GM23338 (cell line): Measurements from ENCODE around the gene PINK1. TPM values are rescaled to one million over a fixed set of nuclear protein-coding genes. Genes with fewer than 3 reads are reported as not detected.
A peak's percentile ranks its signal among the peaks of the same experiment; 100 is the strongest.

ENCODE experiments used
- ATAC-seq: fragments of 200-7000 bp; cut with Tn5 transposase; 3 replicates; pipeline ENCODE4 v1.9.1; 2020
- DNase-seq: peaks from one replicate; pipeline ENCODE4 v3.0.0-alpha.2; 2015; ENCODE audit warnings: low spot score
- H2AFZ ChIP-seq: fragments of 200-600 bp; sonication (generic); 2 replicates; pipeline ENCODE4 v1.8.0; 2016; ENCODE audit warnings: antibody characterized with exemption, mild to moderate bottlenecking, moderate library complexity
- H3F3A ChIP-seq: fragments of 200-600 bp; sonication (generic); replicated peaks from 2 replicates; pipeline ENCODE4 v1.8.0; 2017; ENCODE audit warnings: antibody characterized with exemption, mixed run types, low read depth
- H3K27ac ChIP-seq: fragments of 200-600 bp; sonication (generic); 2 replicates; pipeline ENCODE4 v1.6.1; 2016; ENCODE audit warnings: low read depth
- H3K27me3 ChIP-seq: fragments of 200-600 bp; sonication (generic); 2 replicates; pipeline ENCODE4 v1.8.0; 2016; ENCODE audit warnings: mild to moderate bottlenecking, mixed run types, moderate library complexity; ENCODE audit not compliant: insufficient read depth
- H3K36me3 ChIP-seq: fragments of 200-600 bp; sonication (generic); 2 replicates; pipeline ENCODE4 v1.8.0; 2016; ENCODE audit warnings: mild to moderate bottlenecking; ENCODE audit not compliant: insufficient read depth
- H3K4me1 ChIP-seq: fragments of 200-600 bp; sonication (generic); 2 replicates; pipeline ENCODE4 v1.8.0; 2016; ENCODE audit warnings: mild to moderate bottlenecking, moderate library complexity; ENCODE audit not compliant: insufficient read depth
- H3K4me2 ChIP-seq: fragments of 200-600 bp; sonication (generic); 2 replicates; pipeline ENCODE4 v1.7.1; 2017; ENCODE audit warnings: mixed run types
- H3K4me3 ChIP-seq: fragments of 200-600 bp; sonication (generic); 2 replicates; pipeline ENCODE4 v1.6.1; 2016; ENCODE audit warnings: mixed run types
- H3K79me2 ChIP-seq: fragments of 200-600 bp; sonication (generic); replicated peaks from 2 replicates; pipeline ENCODE4 v1.8.0; 2017; ENCODE audit warnings: mild to moderate bottlenecking; ENCODE audit not compliant: insufficient read depth
- H3K9me2 ChIP-seq: fragments of 200-600 bp; sonication (generic); 2 replicates; pipeline ENCODE4 v1.8.0; 2017; ENCODE audit not compliant: insufficient read depth
- H4K20me1 ChIP-seq: fragments of 200-600 bp; sonication (generic); replicated peaks from 2 replicates; pipeline ENCODE4 v1.8.0; 2017; ENCODE audit warnings: mild to moderate bottlenecking; ENCODE audit not compliant: insufficient read depth
- H3K27ac Mint-ChIP-seq: 2 replicates; pipeline ENCODE4 v1.8.0; 2020; ENCODE audit warnings: inconsistent platforms, mild to moderate bottlenecking, moderate library complexity, mixed read lengths
- H3K27me3 Mint-ChIP-seq: 3 replicates; pipeline ENCODE4 v1.8.0; 2022; ENCODE audit warnings: low read depth, mild to moderate bottlenecking, moderate library complexity, mixed read lengths, inconsistent platforms; ENCODE audit not compliant: insufficient read depth, poor library complexity
- H3K36me3 Mint-ChIP-seq: 3 replicates; pipeline ENCODE4 v1.8.0; 2021; ENCODE audit warnings: low read depth, mild to moderate bottlenecking, inconsistent platforms, moderate library complexity, mixed read lengths
- H3K4me1 Mint-ChIP-seq: 3 replicates; pipeline ENCODE4 v1.8.0; 2020; ENCODE audit warnings: mild to moderate bottlenecking, inconsistent platforms, mixed read lengths
- H3K4me3 Mint-ChIP-seq: 3 replicates; pipeline ENCODE4 v1.8.0; 2021; ENCODE audit warnings: moderate library complexity, mild to moderate bottlenecking, inconsistent platforms, mixed read lengths
- H3K9me3 Mint-ChIP-seq: 3 replicates; pipeline ENCODE4 v1.8.0; 2020; ENCODE audit warnings: moderate library complexity, mild to moderate bottlenecking, inconsistent platforms, mixed read lengths
- CREB1 ChIP-seq: fragments of 250-450 bp; sonication (Bioruptor Pico); IDR thresholded peaks from 2 replicates; pipeline ENCODE4 v1.5.0; 2020; ENCODE audit warnings: low read depth, mild to moderate bottlenecking, moderate library complexity
- EZH2phosphoT487 ChIP-seq: fragments of 200-600 bp; sonication (generic); IDR thresholded peaks from one replicate; pipeline ENCODE4 v1.8.1; 2018; ENCODE audit warnings: antibody characterized with exemption; ENCODE audit not compliant: unreplicated experiment
- JUNB ChIP-seq: IDR thresholded peaks from one replicate; pipeline ENCODE4 v1.6.1; 2016; ENCODE audit warnings: antibody characterized with exemption; ENCODE audit not compliant: unreplicated experiment
- NANOG ChIP-seq: IDR thresholded peaks from 2 replicates; pipeline ENCODE4 v1.6.1; 2016; ENCODE audit warnings: antibody characterized with exemption, borderline replicate concordance
- polyA plus RNA-seq: library from polyadenylated mRNA; unstranded; fragments of >200 nt; fragmentation: Nextera tagmentation; extraction: Ambion mirVana; gene quantifications from 2 replicates; pipeline ENCODE4 v1.2.1, GENCODE V29; 2016
- total RNA-seq: library from RNA; depleted of rRNA; stranded (reverse); fragments of >200 nt; shearing (Covaris generic); gene quantifications from 2 replicates; pipeline ENCODE4 v1.2.3, GENCODE V29; 2014
- TF ChIP-seq, protein P1 (sequence below): IDR thresholded peaks from 2 replicates; pipeline ENCODE4 v1.6.1; 2016; ENCODE audit warnings: antibody characterized with exemption
- TF ChIP-seq, protein P2 (sequence below): IDR thresholded peaks from one replicate; pipeline ENCODE4 v1.6.1; 2018; ENCODE audit warnings: antibody characterized with exemption; ENCODE audit not compliant: unreplicated experiment
- TF ChIP-seq, protein P3 (sequence below): fragments of 250-450 bp; sonication (Bioruptor Pico); IDR thresholded peaks from 2 replicates; pipeline ENCODE4 v1.5.0; 2020; ENCODE audit warnings: mild to moderate bottlenecking, moderate library complexity

Gene PINK1
- total and polyA plus RNA-seq, 2 experiments from 2014 or later, result 20.8 to 42.7 TPM

- ATAC-seq (no peak), DNase-seq (no peak)
- no peak overlapping the region for H3K27ac Mint-ChIP-seq
- no peak overlapping the region for H3K4me3 Mint-ChIP-seq
- H3K27me3 Mint-ChIP-seq, result peaks cover 4% of the 10 kb centered on the region
- TF ChIP-seq, protein P1, sequence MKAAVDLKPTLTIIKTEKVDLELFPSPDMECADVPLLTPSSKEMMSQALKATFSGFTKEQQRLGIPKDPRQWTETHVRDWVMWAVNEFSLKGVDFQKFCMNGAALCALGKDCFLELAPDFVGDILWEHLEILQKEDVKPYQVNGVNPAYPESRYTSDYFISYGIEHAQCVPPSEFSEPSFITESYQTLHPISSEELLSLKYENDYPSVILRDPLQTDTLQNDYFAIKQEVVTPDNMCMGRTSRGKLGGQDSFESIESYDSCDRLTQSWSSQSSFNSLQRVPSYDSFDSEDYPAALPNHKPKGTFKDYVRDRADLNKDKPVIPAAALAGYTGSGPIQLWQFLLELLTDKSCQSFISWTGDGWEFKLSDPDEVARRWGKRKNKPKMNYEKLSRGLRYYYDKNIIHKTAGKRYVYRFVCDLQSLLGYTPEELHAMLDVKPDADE, result no peak
- TF ChIP-seq NANOG (no peak), CREB1 (CRISPR knock-in tag) (no peak), JUNB (no peak), EZH2phosphoT487 (no peak)
- TF ChIP-seq, protein P2, sequence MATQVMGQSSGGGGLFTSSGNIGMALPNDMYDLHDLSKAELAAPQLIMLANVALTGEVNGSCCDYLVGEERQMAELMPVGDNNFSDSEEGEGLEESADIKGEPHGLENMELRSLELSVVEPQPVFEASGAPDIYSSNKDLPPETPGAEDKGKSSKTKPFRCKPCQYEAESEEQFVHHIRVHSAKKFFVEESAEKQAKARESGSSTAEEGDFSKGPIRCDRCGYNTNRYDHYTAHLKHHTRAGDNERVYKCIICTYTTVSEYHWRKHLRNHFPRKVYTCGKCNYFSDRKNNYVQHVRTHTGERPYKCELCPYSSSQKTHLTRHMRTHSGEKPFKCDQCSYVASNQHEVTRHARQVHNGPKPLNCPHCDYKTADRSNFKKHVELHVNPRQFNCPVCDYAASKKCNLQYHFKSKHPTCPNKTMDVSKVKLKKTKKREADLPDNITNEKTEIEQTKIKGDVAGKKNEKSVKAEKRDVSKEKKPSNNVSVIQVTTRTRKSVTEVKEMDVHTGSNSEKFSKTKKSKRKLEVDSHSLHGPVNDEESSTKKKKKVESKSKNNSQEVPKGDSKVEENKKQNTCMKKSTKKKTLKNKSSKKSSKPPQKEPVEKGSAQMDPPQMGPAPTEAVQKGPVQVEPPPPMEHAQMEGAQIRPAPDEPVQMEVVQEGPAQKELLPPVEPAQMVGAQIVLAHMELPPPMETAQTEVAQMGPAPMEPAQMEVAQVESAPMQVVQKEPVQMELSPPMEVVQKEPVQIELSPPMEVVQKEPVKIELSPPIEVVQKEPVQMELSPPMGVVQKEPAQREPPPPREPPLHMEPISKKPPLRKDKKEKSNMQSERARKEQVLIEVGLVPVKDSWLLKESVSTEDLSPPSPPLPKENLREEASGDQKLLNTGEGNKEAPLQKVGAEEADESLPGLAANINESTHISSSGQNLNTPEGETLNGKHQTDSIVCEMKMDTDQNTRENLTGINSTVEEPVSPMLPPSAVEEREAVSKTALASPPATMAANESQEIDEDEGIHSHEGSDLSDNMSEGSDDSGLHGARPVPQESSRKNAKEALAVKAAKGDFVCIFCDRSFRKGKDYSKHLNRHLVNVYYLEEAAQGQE, result no peak
- TF ChIP-seq, protein P3, sequence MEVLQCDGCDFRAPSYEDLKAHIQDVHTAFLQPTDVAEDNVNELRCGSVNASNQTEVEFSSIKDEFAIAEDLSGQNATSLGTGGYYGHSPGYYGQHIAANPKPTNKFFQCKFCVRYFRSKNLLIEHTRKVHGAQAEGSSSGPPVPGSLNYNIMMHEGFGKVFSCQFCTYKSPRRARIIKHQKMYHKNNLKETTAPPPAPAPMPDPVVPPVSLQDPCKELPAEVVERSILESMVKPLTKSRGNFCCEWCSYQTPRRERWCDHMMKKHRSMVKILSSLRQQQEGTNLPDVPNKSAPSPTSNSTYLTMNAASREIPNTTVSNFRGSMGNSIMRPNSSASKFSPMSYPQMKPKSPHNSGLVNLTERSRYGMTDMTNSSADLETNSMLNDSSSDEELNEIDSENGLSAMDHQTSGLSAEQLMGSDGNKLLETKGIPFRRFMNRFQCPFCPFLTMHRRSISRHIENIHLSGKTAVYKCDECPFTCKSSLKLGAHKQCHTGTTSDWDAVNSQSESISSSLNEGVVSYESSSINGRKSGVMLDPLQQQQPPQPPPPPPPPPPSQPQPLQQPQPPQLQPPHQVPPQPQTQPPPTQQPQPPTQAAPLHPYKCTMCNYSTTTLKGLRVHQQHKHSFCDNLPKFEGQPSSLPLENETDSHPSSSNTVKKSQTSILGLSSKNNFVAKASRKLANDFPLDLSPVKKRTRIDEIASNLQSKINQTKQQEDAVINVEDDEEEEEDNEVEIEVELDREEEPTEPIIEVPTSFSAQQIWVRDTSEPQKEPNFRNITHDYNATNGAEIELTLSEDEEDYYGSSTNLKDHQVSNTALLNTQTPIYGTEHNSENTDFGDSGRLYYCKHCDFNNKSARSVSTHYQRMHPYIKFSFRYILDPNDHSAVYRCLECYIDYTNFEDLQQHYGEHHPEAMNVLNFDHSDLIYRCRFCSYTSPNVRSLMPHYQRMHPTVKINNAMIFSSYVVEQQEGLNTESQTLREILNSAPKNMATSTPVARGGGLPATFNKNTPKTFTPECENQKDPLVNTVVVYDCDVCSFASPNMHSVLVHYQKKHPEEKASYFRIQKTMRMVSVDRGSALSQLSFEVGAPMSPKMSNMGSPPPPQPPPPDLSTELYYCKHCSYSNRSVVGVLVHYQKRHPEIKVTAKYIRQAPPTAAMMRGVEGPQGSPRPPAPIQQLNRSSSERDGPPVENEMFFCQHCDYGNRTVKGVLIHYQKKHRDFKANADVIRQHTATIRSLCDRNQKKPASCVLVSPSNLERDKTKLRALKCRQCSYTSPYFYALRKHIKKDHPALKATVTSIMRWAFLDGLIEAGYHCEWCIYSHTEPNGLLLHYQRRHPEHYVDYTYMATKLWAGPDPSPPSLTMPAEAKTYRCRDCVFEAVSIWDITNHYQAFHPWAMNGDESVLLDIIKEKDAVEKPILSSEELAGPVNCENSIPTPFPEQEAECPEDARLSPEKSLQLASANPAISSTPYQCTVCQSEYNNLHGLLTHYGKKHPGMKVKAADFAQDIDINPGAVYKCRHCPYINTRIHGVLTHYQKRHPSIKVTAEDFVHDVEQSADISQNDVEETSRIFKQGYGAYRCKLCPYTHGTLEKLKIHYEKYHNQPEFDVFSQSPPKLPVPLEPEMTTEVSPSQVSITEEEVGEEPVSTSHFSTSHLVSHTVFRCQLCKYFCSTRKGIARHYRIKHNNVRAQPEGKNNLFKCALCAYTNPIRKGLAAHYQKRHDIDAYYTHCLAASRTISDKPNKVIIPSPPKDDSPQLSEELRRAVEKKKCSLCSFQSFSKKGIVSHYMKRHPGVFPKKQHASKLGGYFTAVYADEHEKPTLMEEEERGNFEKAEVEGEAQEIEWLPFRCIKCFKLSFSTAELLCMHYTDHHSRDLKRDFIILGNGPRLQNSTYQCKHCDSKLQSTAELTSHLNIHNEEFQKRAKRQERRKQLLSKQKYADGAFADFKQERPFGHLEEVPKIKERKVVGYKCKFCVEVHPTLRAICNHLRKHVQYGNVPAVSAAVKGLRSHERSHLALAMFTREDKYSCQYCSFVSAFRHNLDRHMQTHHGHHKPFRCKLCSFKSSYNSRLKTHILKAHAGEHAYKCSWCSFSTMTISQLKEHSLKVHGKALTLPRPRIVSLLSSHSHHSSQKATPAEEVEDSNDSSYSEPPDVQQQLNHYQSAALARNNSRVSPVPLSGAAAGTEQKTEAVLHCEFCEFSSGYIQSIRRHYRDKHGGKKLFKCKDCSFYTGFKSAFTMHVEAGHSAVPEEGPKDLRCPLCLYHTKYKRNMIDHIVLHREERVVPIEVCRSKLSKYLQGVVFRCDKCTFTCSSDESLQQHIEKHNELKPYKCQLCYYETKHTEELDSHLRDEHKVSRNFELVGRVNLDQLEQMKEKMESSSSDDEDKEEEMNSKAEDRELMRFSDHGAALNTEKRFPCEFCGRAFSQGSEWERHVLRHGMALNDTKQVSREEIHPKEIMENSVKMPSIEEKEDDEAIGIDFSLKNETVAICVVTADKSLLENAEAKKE (CRISPR knock-in tag), result no peak
- 0 out of 3 replicates have a peak, but pooled peaks cover 3% of the 10 kb centered on the region for H3K4me1 Mint-ChIP-seq
- no peak overlapping the region for H3K4me2 ChIP-seq
- H3K36me3 ChIP-seq, result no peaks in the 10 kb centered on the region
- H3F3A ChIP-seq, result no peaks in the 10 kb centered on the region
- H3K27me3 ChIP-seq, result no peaks in the 10 kb centered on the region
- no peaks in the 10 kb centered on the region for H3K4me1 ChIP-seq
- no peaks in the 10 kb centered on the region; the same call in 2 of the 3 replicates for H3K36me3 Mint-ChIP-seq
- no peak overlapping the region for H3K27ac ChIP-seq
- H3K79me2 ChIP-seq, result no peaks in the 10 kb centered on the region
- H3K9me3 Mint-ChIP-seq, result no peaks in the 10 kb centered on the region; the same call in 2 of the 3 replicates
- H3K9me2 ChIP-seq, result peaks cover 8% of the 10 kb centered on the region; the same call in 1 of the 2 replicates
- H2AFZ ChIP-seq, result 0 out of 2 replicates have a peak overlapping the region, but pooled peaks have one; percentile 34
- H3K4me3 ChIP-seq, result no peak overlapping the region
- H4K20me1 ChIP-seq, result no peaks in the 10 kb centered on the region
Observed at GRCh38 chr1:20600156-20600555, 33.1 kb upstream of the PINK1 start.
